ENCODE data around the gene FOXO3. TPM values are rescaled to one million over a fixed set of nuclear protein-coding genes. Genes with fewer than 3 reads are reported as not detected.
"Not testable (repeated sequence)": the region's sequence is repeated elsewhere in the genome, so short reads cannot be mapped to it uniquely, and the experiment has no call there.

The FOXO3 gene
- total RNA-seq = 10 to 100 TPM; 10.4 to 21.3 TPM

DNA sequence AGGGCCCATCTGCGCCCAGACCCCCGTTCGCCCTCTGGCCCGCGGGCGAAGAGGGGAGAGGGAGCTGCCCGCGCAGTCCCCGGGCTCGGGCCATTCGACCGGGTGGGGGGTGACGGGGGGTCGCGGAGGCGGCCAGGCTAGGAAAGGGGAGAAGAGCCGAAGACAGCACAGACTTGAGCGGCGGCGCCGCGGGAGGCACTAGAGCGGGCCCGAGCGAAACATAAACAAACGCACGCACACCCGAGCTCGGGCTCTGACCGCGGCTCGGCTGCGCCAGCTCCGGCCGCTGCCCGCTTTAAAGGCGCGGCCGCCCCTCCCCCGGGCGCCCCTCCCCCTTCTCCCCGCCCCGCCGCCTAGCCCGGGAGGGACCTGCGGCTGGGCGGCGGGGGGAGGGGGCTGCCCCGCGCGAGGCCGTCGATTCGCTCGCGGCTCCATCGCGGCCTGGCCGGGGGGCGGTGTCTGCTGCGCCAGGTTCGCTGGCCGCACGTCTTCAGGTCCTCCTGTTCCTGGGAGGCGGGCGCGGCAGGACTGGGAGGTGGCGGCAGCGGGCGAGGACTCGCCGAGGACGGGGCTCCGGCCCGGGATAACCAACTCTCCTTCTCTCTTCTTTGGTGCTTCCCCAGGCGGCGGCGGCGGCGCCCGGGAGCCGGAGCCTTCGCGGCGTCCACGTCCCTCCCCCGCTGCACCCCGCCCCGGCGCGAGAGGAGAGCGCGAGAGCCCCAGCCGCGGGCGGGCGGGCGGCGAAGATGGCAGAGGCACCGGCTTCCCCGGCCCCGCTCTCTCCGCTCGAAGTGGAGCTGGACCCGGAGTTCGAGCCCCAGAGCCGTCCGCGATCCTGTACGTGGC, at the start of gene FOXO3:
FOXO3 (plus strand) TSS at position 455 of the 846 bp plus-strand sequence; CDS start at position 747, 292 bp downstream.
- Mint-ChIP-seq H3K4me3 (peak within 1 kb of the TSS; percentile 86), H3K9me3 (no peaks in the 10 kb centered on the region), H3K27ac (peak within 1 kb of the TSS; percentile 65), H3K27me3 (no peaks in the 10 kb centered on the region), H3K4me1 (peaks cover 32% of the 10 kb centered on the region), H3K36me3 (ENCODE audit: low read depth) (peaks cover 42% of the 10 kb centered on the region)
- ATAC-seq (replicated peaks) = peak; percentile 20

DNA sequence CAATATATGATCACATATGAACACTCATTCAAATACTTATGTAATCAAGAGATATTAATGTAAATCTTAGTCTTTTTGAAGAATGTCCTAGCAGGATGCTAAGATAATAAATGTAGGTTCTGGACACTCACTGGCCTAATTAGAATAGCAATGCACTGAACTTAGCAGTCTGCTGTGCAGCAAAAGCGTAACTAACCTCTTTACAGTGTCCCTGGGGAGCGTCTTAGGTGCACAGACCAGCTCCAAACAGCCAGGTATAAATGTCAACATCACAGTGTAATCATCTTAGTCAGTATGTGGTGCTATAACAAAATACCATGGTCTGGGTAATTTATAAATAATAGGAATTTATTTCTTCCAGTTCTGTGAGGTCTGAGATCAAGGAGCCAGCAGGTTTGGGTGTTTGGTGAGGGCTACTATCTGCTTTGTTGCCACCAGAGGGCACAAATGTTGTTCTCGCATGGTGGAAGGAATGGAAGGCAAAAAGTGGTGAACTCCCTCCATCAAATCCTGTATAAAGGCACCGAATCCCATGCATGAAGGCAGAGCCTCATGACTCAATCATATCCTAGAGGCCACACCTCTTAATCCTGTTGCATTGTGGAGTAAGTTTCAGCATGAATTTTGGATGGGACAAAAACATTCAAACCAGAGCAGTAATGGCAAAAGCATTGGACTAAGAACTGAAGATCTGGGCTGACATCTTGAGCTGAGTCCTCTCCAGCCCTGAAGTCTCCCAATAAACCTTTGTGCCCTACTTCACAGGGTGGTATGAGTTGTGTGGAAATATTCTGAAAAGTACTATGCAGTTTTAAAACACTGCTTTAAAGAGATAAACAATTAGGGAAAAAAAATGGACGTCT, 41.8 kb upstream of the FOXO3 start:
- H3K36me3 Mint-ChIP-seq (ENCODE audit: low read depth) = peaks cover 6% of the 10 kb centered on the region
- ATAC-seq (replicated peaks) = no peak
- H3K9me3 Mint-ChIP-seq = no peaks in the 10 kb centered on the region
- H3K27me3 Mint-ChIP-seq = no peaks in the 10 kb centered on the region
- no peak overlapping the region for H3K27ac Mint-ChIP-seq
- no peaks in the 10 kb centered on the region for H3K4me1 Mint-ChIP-seq
- no peak overlapping the region for H3K4me3 Mint-ChIP-seq

DNA sequence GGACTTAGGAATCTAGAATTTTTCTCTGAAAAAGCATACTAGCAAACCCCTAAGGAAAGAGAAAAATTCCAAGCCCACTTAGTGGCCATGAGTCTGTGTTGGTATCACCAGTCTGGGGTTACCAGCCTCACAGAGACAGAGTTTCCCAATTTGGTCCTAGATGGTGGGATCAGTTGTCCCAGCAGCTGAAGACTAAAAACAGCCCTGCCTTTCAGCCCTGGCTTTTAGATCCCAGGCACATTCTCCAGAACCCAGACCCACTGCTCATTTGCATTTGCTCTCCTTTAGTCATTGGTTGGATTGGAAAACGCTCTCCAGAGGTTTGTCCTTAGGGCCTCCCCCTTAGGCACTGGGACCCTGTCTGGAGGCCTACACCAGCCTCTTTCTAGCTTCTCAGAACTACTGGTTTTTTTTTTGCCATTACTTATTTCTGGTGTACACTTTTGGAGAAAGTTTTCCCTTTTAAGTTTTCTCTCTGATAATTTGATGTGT, 39.1 kb upstream of the FOXO3 start:
- H3K4me3 Mint-ChIP-seq = no peak overlapping the region
- H3K27me3 Mint-ChIP-seq = no peaks in the 10 kb centered on the region
- H3K27ac Mint-ChIP-seq = no peak overlapping the region
- no peaks in the 10 kb centered on the region for H3K9me3 Mint-ChIP-seq
- no peaks in the 10 kb centered on the region for H3K4me1 Mint-ChIP-seq
- peaks cover 6% of the 10 kb centered on the region for H3K36me3 Mint-ChIP-seq (ENCODE audit: low read depth)
- no peak for ATAC-seq (replicated peaks)

DNA sequence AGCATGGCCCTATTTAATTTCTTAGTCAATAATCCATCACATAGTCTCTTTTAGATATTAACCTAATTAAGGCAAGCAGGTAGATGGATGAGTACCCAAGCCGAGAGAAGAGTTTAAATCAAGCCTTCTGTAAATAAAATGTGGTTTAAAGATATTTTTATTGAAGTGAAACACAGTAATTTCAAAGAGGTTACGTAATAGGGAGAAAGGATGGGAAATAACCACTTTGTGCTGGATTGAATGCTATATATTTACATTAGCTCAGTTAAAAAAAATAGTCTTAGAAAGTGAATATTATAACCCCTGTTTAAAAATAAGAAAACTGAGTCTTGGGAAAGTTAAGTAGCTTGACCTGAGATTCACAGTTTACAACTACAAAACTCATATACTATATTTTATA, 37.0 kb upstream of the FOXO3 start:
- ATAC-seq (replicated peaks) = no peak
- Mint-ChIP-seq H3K36me3 (ENCODE audit: low read depth) (peaks cover 6% of the 10 kb centered on the region), H3K27me3 (no peaks in the 10 kb centered on the region), H3K9me3 (no peaks in the 10 kb centered on the region), H3K4me3 (no peak overlapping the region), H3K4me1 (no peaks in the 10 kb centered on the region), H3K27ac (no peak overlapping the region)

DNA sequence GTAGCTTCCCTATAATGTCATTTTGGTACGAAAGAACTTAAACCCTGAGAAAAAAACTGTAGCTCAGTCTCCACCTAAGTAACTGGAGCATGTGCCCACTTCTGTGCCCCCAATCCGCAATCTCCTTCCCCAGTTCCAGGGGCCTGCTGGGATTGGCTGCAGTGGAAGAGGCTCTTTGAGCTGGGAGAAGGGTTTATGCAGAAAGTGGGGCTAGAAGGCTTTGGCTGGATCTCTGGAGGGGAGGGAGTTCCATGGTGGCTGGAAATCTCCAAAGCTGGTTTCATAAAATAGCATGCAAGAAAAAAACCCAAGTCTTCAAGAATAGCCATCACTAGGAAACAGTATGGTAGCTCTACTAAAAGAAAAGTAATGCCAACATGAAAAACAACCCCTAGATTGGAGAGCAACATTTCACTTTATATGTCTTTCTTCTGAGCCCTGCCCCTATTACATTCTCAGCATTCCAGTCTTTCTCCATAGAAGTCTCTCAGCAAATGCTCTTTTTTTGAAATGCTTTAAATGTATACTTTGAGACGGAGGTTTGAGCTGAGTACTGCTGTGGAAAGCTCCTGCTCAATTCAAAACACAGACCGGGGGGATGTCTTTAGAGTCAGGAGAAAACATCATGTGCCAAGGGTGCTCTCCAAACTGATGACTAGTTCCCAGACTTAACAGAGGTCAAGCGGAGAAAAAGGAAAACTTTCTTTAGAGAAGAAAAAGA, 36.0 kb upstream of the FOXO3 start:
- Mint-ChIP-seq H3K4me3 (no peak overlapping the region), H3K36me3 (ENCODE audit: low read depth) (peaks cover 6% of the 10 kb centered on the region), H3K27me3 (no peaks in the 10 kb centered on the region), H3K9me3 (no peaks in the 10 kb centered on the region), H3K27ac (no peak overlapping the region), H3K4me1 (no peaks in the 10 kb centered on the region)
- ATAC-seq (replicated peaks) = no peak

DNA sequence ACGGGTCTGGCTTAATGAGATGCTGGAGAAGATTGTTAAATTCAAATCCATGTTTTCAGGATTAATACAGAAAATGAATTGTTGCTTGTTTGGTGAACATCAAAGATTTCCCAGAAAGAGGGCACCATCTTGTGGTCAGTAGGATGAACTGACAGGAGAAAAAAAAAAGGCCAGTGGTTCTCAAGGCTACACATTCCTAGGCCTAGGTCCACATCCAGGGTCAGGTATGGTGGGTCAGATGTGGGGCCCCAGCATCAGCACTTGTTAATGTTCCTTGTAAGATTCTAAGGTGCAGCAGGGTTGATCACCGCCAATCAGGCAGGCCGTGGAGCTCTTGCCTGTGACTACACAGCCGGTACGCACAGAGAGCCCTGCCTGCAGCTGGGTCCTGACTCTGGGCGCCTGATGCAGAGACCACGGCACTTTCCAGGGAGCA, 34.0 kb upstream of the FOXO3 start:
- no peaks in the 10 kb centered on the region for H3K9me3 Mint-ChIP-seq
- H3K4me3 Mint-ChIP-seq = no peak overlapping the region
- peaks cover 6% of the 10 kb centered on the region for H3K36me3 Mint-ChIP-seq (ENCODE audit: low read depth)
- no peaks in the 10 kb centered on the region for H3K27me3 Mint-ChIP-seq
- no peak for ATAC-seq (replicated peaks)
- no peak overlapping the region for H3K27ac Mint-ChIP-seq
- no peaks in the 10 kb centered on the region for H3K4me1 Mint-ChIP-seq

DNA sequence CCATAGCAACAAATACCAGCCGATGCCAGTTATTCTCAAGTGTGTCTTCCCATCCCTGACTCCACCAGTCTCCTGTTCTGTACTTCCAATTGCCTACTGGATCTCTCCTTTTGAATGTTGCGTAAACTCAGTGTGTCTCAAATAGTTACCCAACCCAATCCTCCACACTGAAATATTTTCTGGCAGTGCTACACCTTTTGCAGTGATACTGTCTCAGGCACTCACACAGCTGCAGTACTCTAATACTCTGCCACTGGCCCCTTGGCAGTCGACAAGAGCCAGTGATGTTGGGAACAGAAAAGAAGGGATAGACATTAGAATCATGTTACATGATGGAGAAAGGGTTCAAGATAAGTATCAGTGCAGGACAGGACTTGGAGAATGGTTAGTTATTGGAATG, 31.8 kb upstream of the FOXO3 start:
- ATAC-seq (replicated peaks) = no peak
- H3K27ac Mint-ChIP-seq = no peak overlapping the region
- H3K4me1 Mint-ChIP-seq = no peaks in the 10 kb centered on the region
- no peak overlapping the region for H3K4me3 Mint-ChIP-seq
- H3K36me3 Mint-ChIP-seq (ENCODE audit: low read depth) = no peaks in the 10 kb centered on the region
- no peaks in the 10 kb centered on the region for H3K27me3 Mint-ChIP-seq
- no peaks in the 10 kb centered on the region for H3K9me3 Mint-ChIP-seq

DNA sequence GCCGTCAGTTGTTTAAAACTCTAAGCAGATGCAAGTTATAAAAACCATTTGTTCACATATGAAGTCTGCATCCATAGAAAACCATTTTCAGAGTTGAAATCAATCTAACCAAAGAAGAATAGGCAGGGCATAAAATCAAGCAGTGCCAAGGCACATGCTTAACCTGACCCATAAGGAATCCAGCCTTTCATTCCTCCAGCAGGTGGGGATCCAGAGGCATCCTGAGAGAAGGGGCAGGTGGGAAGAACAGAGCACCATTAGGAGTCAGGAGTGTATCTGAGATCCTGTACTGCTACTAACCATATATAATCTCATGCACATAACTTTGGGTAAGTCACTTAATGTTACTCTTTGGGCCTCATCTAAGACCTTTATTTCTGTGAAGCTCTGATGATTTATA, 29.4 kb upstream of the FOXO3 start:
- Mint-ChIP-seq H3K36me3 (ENCODE audit: low read depth) (no peaks in the 10 kb centered on the region), H3K9me3 (no peaks in the 10 kb centered on the region), H3K4me1 (no peaks in the 10 kb centered on the region), H3K27ac (no peak overlapping the region), H3K27me3 (no peaks in the 10 kb centered on the region), H3K4me3 (no peak overlapping the region)
- ATAC-seq (replicated peaks) = no peak

DNA sequence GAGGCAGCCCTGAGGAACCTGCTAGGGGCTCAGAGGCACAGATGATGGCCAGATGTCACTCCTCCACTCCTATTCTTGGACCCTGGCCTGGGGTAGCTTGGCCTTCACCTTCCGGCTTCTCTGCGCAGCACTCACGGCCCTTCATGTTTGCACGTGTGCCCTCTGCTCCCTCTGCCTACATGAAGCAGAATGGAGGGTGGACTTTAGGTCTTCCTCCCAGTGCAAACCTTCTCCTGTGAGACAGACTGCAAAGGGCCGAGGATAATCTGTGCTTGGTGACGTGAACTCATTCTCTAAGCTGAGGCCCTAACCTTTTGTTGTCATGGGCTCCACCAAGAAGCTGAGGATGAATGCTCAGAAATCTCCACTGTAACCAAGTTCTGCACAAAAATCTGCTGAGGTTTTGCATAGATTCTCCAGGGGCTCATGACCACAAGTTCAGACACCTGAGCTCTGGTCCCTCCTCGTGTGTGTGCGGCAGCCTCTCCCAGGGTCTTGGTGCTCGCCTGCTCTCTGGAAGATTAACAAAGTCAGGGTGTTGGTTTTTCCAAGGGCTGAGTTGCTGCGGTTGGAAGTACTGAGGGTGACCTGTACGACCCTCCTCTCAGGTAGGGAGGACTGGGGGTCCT, 25.5 kb upstream of the FOXO3 start:
- Mint-ChIP-seq H3K4me3 (no peak overlapping the region), H3K27ac (no peak overlapping the region), H3K9me3 (no peaks in the 10 kb centered on the region), H3K4me1 (no peaks in the 10 kb centered on the region), H3K27me3 (no peaks in the 10 kb centered on the region), H3K36me3 (ENCODE audit: low read depth) (no peaks in the 10 kb centered on the region)
- no peak for ATAC-seq (replicated peaks)

DNA sequence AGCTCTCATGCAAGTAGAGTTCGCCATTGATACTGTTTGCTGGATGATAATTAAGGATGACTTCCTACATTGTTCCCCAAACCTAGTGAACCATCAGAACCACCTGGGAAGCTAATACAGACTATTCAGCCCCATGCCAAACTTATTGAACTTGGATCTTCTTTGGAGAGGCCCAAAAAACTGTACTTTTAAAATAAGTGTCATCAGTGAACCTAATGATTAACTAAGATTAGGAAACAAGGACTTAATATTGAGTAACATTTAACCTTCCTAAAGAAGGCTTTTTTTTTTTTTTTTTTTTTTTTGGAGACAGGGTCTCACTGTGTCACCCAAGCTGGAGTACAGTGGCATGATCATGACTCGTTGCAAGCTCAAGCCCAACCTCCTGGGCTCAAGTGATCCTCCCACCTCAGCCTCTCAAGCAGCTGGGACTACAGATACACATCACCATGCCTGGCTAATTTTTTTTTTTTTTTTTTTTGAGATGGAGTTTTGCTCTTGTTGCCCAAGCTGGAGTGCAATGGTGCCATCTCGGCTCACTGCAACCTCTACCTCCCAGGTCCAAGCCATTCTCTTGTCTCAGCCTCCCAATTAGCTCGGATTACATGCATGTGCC, 24.7 kb upstream of the FOXO3 start:
- not testable (repeated sequence) for H3K36me3 Mint-ChIP-seq (ENCODE audit: low read depth); H3K27me3 Mint-ChIP-seq; ATAC-seq (replicated peaks); H3K4me1 Mint-ChIP-seq; H3K4me3 Mint-ChIP-seq; H3K9me3 Mint-ChIP-seq; H3K27ac Mint-ChIP-seq

DNA sequence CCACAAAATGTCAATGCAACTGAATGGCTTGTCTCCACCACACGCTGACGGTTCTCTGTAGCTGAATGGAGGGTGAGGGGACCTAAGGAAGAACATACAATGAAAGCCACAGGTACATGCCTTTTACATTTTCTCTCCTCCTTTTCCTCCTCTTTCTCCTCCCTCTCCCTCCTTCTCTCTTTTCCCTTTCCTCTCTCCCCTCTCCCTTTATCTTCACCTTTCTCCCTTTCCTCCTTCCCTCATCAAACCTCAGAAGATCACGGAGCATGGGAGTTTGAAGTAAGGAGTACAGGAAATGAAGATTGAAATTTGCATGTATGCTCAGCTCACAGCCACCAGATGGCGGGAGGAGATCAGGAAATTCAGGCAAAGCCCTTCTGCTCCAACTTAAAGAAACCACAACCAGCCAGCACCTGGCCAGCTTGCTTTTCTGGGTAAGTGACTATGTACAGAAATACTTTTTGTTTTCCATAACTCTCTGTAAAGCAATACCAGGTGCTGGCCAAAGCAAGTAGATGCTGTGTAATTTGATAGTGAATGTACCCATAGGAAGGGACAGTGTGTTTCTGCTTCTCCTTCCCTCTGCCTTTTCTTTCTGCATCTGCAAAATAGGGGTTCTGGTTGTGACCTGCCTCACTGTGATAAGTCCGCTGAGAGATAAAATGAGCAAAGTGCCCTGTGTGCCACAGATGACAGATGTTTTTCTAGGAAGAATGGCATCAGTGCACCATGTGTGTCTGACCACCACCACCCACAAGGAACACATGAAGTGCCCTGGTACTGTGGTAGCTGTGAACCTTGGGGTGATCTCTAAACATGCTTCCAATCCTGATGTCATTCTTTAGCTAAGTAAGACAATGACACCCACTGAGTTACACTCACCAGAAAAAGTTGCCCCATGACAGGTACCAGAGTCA, 18.6 kb upstream of the FOXO3 start:
- peak; percentile 81 for ATAC-seq (replicated peaks)
- Mint-ChIP-seq H3K9me3 (no peaks in the 10 kb centered on the region), H3K4me3 (peak overlapping the region; percentile 24), H3K4me1 (no peaks in the 10 kb centered on the region), H3K36me3 (ENCODE audit: low read depth) (no peaks in the 10 kb centered on the region), H3K27ac (no peak overlapping the region), H3K27me3 (no peaks in the 10 kb centered on the region)

DNA sequence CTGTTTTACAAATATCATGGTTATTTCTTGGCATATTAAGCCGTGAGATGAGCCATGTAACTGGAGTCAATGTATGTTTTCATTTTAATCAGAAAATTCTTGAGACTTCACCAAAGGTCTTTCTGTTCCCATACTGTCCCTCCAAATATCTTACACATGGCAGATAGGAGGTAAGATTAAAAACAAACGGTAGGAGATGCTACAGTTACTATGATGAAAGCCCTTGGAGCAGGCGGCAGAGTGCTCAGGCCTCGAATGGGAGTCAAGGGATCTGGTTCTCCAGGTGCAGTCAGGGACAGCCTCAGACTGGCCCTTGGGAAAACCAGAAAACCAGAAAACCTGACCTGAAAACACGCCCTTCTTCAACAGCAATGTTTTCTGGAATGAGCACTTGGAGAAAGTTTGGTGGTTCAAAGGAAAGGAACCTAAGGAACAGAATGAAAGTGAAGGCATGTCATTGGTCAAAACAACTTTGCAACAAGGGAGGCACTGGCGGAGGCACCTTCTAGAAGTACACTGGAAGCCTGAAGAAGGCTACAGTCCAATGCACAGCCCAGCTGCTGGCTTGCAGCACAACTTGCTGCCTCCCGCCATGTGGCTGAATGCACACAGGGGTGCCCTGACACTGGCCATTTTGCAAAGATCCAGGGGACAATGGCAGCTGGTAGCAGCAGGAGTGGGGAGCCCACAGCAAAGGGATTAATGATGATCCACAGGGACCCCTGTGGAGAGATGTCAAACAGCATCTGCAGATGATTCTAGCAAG, 17.4 kb upstream of the FOXO3 start:
- Mint-ChIP-seq H3K27ac (no peak overlapping the region), H3K4me3 (no peak overlapping the region), H3K4me1 (no peaks in the 10 kb centered on the region), H3K9me3 (no peaks in the 10 kb centered on the region), H3K36me3 (ENCODE audit: low read depth) (no peaks in the 10 kb centered on the region), H3K27me3 (no peaks in the 10 kb centered on the region)
- no peak for ATAC-seq (replicated peaks)
